ENCODE measurements around the gene CLDN22. TPM values are rescaled to one million over a fixed set of nuclear protein-coding genes. Genes with fewer than 3 reads are reported as not detected.

CLDN22 gene
- total and polyA plus RNA-seq, 3 donors from 2014 or later = not detected

DNA sequence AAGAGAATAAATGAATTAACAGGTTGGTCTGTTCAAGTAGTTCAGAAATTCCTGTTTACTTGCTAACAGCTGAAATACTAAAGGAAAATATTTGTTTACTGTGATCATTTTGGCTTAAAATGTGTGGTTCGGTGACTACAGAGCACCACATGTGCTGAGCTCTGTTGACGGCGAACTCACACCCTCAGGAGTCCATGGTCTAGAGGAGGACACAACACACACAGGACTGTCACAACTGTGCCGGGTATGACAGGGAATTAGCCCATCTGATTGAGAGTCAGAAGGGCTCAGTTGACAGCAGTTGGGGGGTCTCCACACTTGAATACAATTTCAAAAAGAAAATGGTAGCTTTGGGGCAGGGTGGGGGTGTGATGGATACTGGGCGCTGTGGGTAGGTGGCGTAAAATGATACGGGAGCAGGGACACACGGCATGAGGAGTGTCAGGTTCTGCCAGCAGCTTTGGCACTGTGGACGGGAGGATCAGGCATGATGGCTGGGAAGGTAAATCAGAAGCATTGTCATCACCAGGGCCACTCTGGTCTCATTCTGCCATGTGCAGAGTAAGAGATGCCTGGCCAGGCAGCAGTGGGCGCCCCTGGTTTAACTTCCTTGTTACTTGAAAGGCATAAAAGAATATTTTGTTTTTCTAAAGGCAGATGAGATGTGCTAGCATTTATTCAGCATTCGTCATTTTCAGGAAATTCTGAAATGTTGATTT is 33.3 kb downstream of the CLDN22 start:
- H3K4me1 ChIP-seq = peaks cover 9% of the 10 kb centered on the region
- DNase-seq = no peak
- no peak overlapping the region for H3K27ac ChIP-seq
- no peaks in the 10 kb centered on the region for H3K36me3 ChIP-seq (ENCODE audit: low read depth, missing control alignments)
- 91 to 95% methylated on average over 11 of the region's 11 CpGs for WGBS, 2 donors
- H3K9me3 ChIP-seq = no peaks in the 10 kb centered on the region
- no peaks in the 10 kb centered on the region for H3K27me3 ChIP-seq
- TF ChIP-seq POLR2A (IDR thresholded peaks at IDR 0.05) = no peak
- TF ChIP-seq, protein P1, sequence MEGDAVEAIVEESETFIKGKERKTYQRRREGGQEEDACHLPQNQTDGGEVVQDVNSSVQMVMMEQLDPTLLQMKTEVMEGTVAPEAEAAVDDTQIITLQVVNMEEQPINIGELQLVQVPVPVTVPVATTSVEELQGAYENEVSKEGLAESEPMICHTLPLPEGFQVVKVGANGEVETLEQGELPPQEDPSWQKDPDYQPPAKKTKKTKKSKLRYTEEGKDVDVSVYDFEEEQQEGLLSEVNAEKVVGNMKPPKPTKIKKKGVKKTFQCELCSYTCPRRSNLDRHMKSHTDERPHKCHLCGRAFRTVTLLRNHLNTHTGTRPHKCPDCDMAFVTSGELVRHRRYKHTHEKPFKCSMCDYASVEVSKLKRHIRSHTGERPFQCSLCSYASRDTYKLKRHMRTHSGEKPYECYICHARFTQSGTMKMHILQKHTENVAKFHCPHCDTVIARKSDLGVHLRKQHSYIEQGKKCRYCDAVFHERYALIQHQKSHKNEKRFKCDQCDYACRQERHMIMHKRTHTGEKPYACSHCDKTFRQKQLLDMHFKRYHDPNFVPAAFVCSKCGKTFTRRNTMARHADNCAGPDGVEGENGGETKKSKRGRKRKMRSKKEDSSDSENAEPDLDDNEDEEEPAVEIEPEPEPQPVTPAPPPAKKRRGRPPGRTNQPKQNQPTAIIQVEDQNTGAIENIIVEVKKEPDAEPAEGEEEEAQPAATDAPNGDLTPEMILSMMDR (IDR thresholded peaks at IDR 0.05) = no peak
- intact Hi-C loops (cut with DNase I; ENCODE audit: low total_unique reads) = no loop called here
- no peak overlapping the region for H3K4me3 ChIP-seq

DNA sequence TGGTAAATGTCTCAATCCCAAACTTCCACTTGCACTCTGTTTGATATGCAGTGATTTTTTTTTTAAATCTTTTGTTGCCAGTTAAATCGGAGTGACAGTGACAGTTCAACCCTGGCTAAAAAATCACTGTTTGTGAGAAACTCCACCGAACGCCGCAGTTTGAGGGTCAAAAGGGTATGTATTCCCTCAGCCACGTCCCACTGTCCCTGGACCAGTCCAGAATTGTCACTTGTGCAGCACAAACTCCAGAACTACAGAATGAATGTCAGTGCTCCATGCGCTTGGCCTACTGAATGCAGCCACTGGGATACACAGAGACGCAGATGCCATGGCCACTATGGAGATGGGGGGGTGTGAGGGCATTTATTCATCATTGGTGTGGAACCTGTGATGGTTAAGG is 34.2 kb downstream of the CLDN22 start:
- H3K4me1 ChIP-seq = peaks cover 9% of the 10 kb centered on the region
- WGBS, 2 donors = 92 to 95% methylated on average over 7 of the region's 7 CpGs
- H3K27ac ChIP-seq = no peak overlapping the region
- H3K36me3 ChIP-seq (ENCODE audit: low read depth, missing control alignments) = no peaks in the 10 kb centered on the region
- no peaks in the 10 kb centered on the region for H3K9me3 ChIP-seq
- no peaks in the 10 kb centered on the region for H3K27me3 ChIP-seq
- H3K4me3 ChIP-seq = no peak overlapping the region
- DNase-seq = no peak
- intact Hi-C loops (cut with DNase I; ENCODE audit: low total_unique reads) = no loop called here
- TF ChIP-seq POLR2A (IDR thresholded peaks at IDR 0.05) = no peak
- TF ChIP-seq, protein P1 (IDR thresholded peaks at IDR 0.05) = no peak

DNA sequence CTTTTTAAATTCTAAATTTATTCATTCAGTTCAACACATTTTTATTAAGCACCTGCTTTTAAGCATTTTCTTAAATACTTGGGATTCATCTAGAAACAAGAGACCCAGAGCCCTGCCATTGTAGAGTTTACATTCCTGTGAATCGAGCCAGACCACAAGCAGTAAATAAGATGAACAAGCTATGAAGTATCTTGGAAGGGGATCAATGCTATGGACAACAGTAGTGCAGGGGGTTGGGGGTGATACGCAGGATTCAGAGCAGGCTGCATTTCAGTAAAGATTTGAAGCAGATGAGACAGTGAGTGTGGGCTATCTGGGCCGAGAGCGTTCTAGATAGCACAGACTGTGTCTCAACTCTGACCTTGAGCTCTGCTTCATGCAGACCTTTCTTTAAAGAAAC is 35.1 kb downstream of the CLDN22 start:
- no peak for DNase-seq
- Histone ChIP-seq H3K4me1 (peaks cover 9% of the 10 kb centered on the region), H3K27ac (no peak overlapping the region), H3K27me3 (no peaks in the 10 kb centered on the region), H3K4me3 (no peak overlapping the region), H3K36me3 (ENCODE audit: low read depth, missing control alignments) (no peaks in the 10 kb centered on the region), H3K9me3 (no peaks in the 10 kb centered on the region)
- 36 to 49% methylated on average over 4 of the region's 4 CpGs for WGBS, 2 donors
- TF ChIP-seq, protein P1 (IDR thresholded peaks at IDR 0.05) = no peak
- TF ChIP-seq POLR2A (IDR thresholded peaks at IDR 0.05) = no peak
- intact Hi-C loops (cut with DNase I; ENCODE audit: low total_unique reads) = no loop called here

DNA sequence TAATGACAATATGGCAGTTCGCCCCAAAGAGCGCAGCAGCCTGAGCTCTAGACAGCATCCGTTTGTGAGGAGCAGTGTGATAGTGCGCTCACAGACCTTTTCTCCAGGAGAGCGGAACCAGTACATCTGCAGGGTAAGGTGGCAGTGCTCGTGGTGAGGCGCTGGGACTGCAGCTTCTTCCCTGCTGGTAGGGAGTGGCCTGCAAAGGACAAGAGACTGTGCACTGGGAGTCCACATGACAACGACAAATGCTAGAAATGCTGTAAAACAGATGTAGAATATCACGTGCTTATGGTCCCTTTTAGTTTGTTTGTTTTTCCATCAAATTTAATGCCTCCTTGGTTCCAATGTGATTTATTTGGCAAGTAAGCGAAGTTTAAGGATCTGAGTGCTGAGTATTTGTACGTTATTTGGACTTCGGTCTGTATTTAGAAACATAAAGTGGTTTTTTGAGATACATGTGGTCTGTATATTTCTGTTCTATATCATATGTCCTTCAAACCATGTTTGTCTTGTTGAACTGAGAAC is 35.8 kb downstream of the CLDN22 start:
- no peak overlapping the region for H3K27ac ChIP-seq
- WGBS, 2 donors = 86 to 87% methylated on average over 12 of the region's 12 CpGs
- peaks cover 9% of the 10 kb centered on the region for H3K4me1 ChIP-seq
- no peak for DNase-seq
- H3K4me3 ChIP-seq = no peak overlapping the region
- intact Hi-C loops (cut with DNase I; ENCODE audit: low total_unique reads) = no loop called here
- no peak for TF ChIP-seq POLR2A (IDR thresholded peaks at IDR 0.05)
- TF ChIP-seq, protein P1 (IDR thresholded peaks at IDR 0.05) = no peak
- no peaks in the 10 kb centered on the region for H3K36me3 ChIP-seq (ENCODE audit: low read depth, missing control alignments)
- H3K27me3 ChIP-seq = no peaks in the 10 kb centered on the region
- no peaks in the 10 kb centered on the region for H3K9me3 ChIP-seq

DNA sequence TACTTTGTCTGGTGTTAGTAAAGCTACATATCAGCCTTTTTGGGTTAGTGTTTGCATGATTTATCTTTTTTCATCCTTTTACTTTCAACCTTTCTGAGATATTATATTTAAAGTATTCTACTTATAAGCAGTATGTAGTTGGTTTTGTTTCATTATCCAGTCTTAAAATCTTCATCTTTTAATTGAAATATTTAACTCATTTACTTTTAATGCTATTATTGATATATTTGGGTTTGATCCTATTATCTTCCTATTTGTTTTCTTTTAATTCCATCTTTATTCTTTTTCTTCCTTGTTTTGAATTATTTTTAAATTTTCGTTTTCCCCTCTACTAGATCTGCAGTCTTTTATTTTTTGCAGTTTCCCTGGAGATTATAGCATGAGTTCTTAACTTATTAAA is 44.0 kb downstream of the CLDN22 start:
- TF ChIP-seq, protein P1 (IDR thresholded peaks at IDR 0.05) = no peak
- no peak for TF ChIP-seq POLR2A (IDR thresholded peaks at IDR 0.05)
- H3K27me3 ChIP-seq = no peaks in the 10 kb centered on the region
- intact Hi-C loops (cut with DNase I; ENCODE audit: low total_unique reads) = no loop called here
- no peaks in the 10 kb centered on the region for H3K36me3 ChIP-seq (ENCODE audit: low read depth, missing control alignments)
- H3K9me3 ChIP-seq = no peaks in the 10 kb centered on the region
- DNase-seq = no peak
- no peak overlapping the region for H3K4me3 ChIP-seq
- 0 to 92% methylated on average over 1 of the region's 1 CpG for WGBS, 2 donors
- no peaks in the 10 kb centered on the region for H3K4me1 ChIP-seq
- no peak overlapping the region for H3K27ac ChIP-seq
